Keratinocyte (primary cell): ENCODE data around the gene HSBP1L1. TPM values are rescaled to one million over a fixed set of nuclear protein-coding genes. Genes with fewer than 3 reads are reported as not detected.

ENCODE experiments used
- DNase-seq: peaks from one replicate; pipeline ENCODE4 v3.0.0-alpha.2; 2011; ENCODE audit warnings: low read depth, missing footprints, low spot score
- FAIRE-seq: peaks from 2 replicates; lab custom pipeline; 2011; peaks lifted over from hg19 to GRCh38; lab: Jason Lieb, UNC
- H2AFZ ChIP-seq: 2 replicates; pipeline ENCODE4 v1.6.0; 2012; ENCODE audit warnings: low read length, control low read depth, inconsistent platforms; ENCODE audit not compliant: control insufficient read depth
- H3K27ac ChIP-seq: 2 replicates; pipeline ENCODE4 v1.5.1; 2011; ENCODE audit warnings: low read length; ENCODE audit not compliant: control insufficient read depth, insufficient read depth
- H3K27me3 ChIP-seq: 3 replicates; pipeline ENCODE4 v1.6.0; 2011; ENCODE audit warnings: low read length; ENCODE audit not compliant: control insufficient read depth, insufficient read depth; ENCODE audit errors: extremely low read depth
- H3K36me3 ChIP-seq, 2 experiments: 2 replicates in 1 of 2; 3 replicates in 1 of 2; pipeline ENCODE4 v1.5.1; 2011; ENCODE audit warnings: low read length in 2 of 2, mild to moderate bottlenecking in 1 of 2; ENCODE audit not compliant: control insufficient read depth in 2 of 2, insufficient read depth in 2 of 2; ENCODE audit errors: extremely low read depth in 1 of 2
- H3K4me1 ChIP-seq: 3 replicates; pipeline ENCODE4 v1.5.1; 2011; ENCODE audit warnings: low read length; ENCODE audit not compliant: control insufficient read depth, insufficient read depth; ENCODE audit errors: extremely low read depth
- H3K4me2 ChIP-seq: 3 replicates; pipeline ENCODE4 v1.6.0; 2011; ENCODE audit warnings: low read depth, low read length; ENCODE audit not compliant: control insufficient read depth, insufficient read depth; ENCODE audit errors: extremely low read depth
- H3K4me3 ChIP-seq, 3 experiments: fragments of 200-600 bp in 1 of 3; sonication (generic) in 1 of 3; 2 replicates in 2 of 3; 3 replicates in 1 of 3; pipeline ENCODE4 v1.5.1; 2011 to 2016; ENCODE audit warnings: low read length in 3 of 3, mild to moderate bottlenecking in 3 of 3, control low read depth in 2 of 3, inconsistent platforms in 1 of 3, low read depth in 1 of 3, mixed read lengths in 1 of 3, mixed run types in 1 of 3, moderate library complexity in 1 of 3; ENCODE audit not compliant: control insufficient read depth in 2 of 3, insufficient read depth in 2 of 3; ENCODE audit errors: extremely low read depth in 1 of 3
- H3K79me2 ChIP-seq: 2 replicates; pipeline ENCODE4 v1.6.0; 2012; ENCODE audit warnings: low read length; ENCODE audit not compliant: control insufficient read depth, insufficient read depth
- H3K9ac ChIP-seq: 3 replicates; pipeline ENCODE4 v1.6.0; 2011; ENCODE audit warnings: low read length; ENCODE audit not compliant: control insufficient read depth, insufficient read depth; ENCODE audit errors: extremely low read depth
- H3K9me1 ChIP-seq: 3 replicates; pipeline ENCODE4 v1.6.0; 2011; ENCODE audit warnings: low read length; ENCODE audit not compliant: control insufficient read depth, insufficient read depth; ENCODE audit errors: extremely low read depth
- H3K9me3 ChIP-seq: 2 replicates; pipeline ENCODE4 v1.5.1; 2012; ENCODE audit warnings: low read depth, low read length; ENCODE audit not compliant: control insufficient read depth
- H4K20me1 ChIP-seq: 3 replicates; pipeline ENCODE4 v1.6.0; 2011; ENCODE audit warnings: low read length; ENCODE audit not compliant: control insufficient read depth, insufficient read depth; ENCODE audit errors: extremely low read depth
- CTCF ChIP-seq, 3 experiments: IDR thresholded peaks in 1 of 3; conservative IDR thresholded peaks in 1 of 3; optimal IDR thresholded peaks in 1 of 3; 2 replicates in 2 of 3; 3 replicates in 1 of 3; pipeline versions ENCODE3 to v1.5.1; 2011; ENCODE audit warnings: low read length in 3 of 3, mild to moderate bottlenecking in 3 of 3, moderate library complexity in 2 of 3, control low read depth in 1 of 3, inconsistent platforms in 1 of 3; ENCODE audit not compliant: insufficient read depth in 2 of 3; ENCODE audit errors: extremely low read depth in 1 of 3
- EZH2 ChIP-seq: IDR thresholded peaks from one replicate; pipeline ENCODE4 v1.6.1; 2012; ENCODE audit warnings: inconsistent platforms, mild to moderate bottlenecking, low read length, moderate library complexity
- dilution Hi-C: fragments of 300-500 bp; cut with MboI; formaldehyde crosslinking; loops from one replicate; pipeline ENCODE4 v1.7.0; 2020; ENCODE audit warnings: low sequenced_read_pairs; ENCODE audit not compliant: extremely low pct_ligation_motif_present
- polyA plus RNA-seq, 5 experiments: library from polyadenylated mRNA; depleted of rRNA in 3 of 5; stranded (reverse) in 3 of 5; stranded (forward) in 1 of 5; unstranded in 1 of 5; fragments of >200 nt; gene quantifications; 1 replicate in 1 of 5; 2 replicates in 3 of 5; 3 replicates in 1 of 5; pipeline versions ENCODE4 v1.2.1 to v1.2.3, GENCODE V29; 2011 to 2012; ENCODE audit warnings: missing spikeins in 2 of 5, low read depth in 1 of 5, low replicate concordance in 1 of 5

The HSBP1L1 gene
- polyA plus RNA-seq, 1 donor (not counting 4 experiments of a cell fraction or from before 2014, with no cell fraction given), result 49.6 TPM

- H3K4me1 ChIP-seq, result no peaks in the 10 kb centered on the region
- TF ChIP-seq CTCF (optimal IDR thresholded peaks at IDR 0.05 in 1 of 3, IDR thresholded peaks at IDR 0.05 in 1 of 3, conservative IDR thresholded peaks at IDR 0.05 in 1 of 3; ENCODE audit: extremely low read depth in 1 of 3, insufficient read depth in 2 of 3, low read length in 3 of 3), result no peak
- no peak for TF ChIP-seq EZH2
- H3K9me3 ChIP-seq, result peaks cover 11% of the 10 kb centered on the region
- FAIRE-seq, result no peak
- no peaks in the 10 kb centered on the region for H3K27me3 ChIP-seq
- H3K4me2 ChIP-seq, result no peak overlapping the region
- DNase-seq, result no peak
- no peak overlapping the region for H2AFZ ChIP-seq
- no peaks in the 10 kb centered on the region for H4K20me1 ChIP-seq
- peaks cover 19 to 22% of the 10 kb centered on the region in 2 experiments for H3K36me3 ChIP-seq
- no peaks in the 10 kb centered on the region for H3K9me1 ChIP-seq
- H3K4me3 ChIP-seq, result no peak overlapping the region
- H3K79me2 ChIP-seq, result peaks cover 79% of the 10 kb centered on the region
- dilution Hi-C loops, result no loop called here
- no peak overlapping the region for H3K27ac ChIP-seq
- H3K9ac ChIP-seq, result no peak overlapping the region
These were observed 29.9 kb upstream of the HSBP1L1 start for GRCh38 chr18:79934311-79935097.

GRCh38 chr18:79935098-79935480 is 29.4 kb upstream of the HSBP1L1 start:
- Histone ChIP-seq H3K9me1 (no peaks in the 10 kb centered on the region), H3K36me3 (peaks cover 15 to 18% of the 10 kb centered on the region in 2 experiments), H3K79me2 (peaks cover 80% of the 10 kb centered on the region), H3K9ac (no peak overlapping the region), H3K27me3 (no peaks in the 10 kb centered on the region), H3K4me1 (no peaks in the 10 kb centered on the region), H2AFZ (no peak overlapping the region), H4K20me1 (no peaks in the 10 kb centered on the region), H3K27ac (no peak overlapping the region), H3K4me2 (no peak overlapping the region), H3K9me3 (peaks cover 9% of the 10 kb centered on the region), H3K4me3 (no peak overlapping the region)
- no peak for DNase-seq
- FAIRE-seq, result no peak
- TF ChIP-seq CTCF (optimal IDR thresholded peaks at IDR 0.05 in 1 of 3, IDR thresholded peaks at IDR 0.05 in 1 of 3, conservative IDR thresholded peaks at IDR 0.05 in 1 of 3; ENCODE audit: extremely low read depth in 1 of 3, insufficient read depth in 2 of 3, low read length in 3 of 3) (no peak), EZH2 (no peak)
- dilution Hi-C loops, result no loop called here
